GM21447 (cell line): Measurements from ENCODE around the gene UMOD.

ENCODE experiments used
- ATAC-seq: cut with Tn5 transposase; IDR thresholded peaks from one replicate; pipeline ENCODE4 v1.9.1; 2021; ENCODE audit not compliant: unreplicated experiment

The UMOD gene

DNA sequence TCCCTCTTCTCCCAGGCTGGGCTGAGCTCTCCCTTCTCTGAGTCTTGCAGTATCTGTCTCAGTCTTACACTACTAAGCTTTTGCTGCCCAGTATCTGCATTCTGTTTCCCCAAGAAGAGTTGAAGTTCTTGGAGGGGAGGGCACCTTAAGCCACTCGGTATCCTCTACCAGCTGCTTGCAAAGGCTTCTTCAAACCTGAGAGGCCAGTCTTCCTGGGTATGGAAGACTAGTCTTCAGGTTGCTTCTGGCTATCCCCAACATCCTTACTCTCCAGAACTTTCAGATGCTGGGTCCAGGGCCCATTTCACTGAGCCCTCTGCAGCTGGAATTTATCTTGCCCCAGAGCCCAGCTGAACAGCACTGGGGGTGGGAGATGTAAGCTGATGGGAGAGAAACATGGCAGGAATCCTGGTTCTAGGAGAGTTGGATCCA, 45.3 kb downstream of the UMOD start:
- no peak for ATAC-seq

DNA sequence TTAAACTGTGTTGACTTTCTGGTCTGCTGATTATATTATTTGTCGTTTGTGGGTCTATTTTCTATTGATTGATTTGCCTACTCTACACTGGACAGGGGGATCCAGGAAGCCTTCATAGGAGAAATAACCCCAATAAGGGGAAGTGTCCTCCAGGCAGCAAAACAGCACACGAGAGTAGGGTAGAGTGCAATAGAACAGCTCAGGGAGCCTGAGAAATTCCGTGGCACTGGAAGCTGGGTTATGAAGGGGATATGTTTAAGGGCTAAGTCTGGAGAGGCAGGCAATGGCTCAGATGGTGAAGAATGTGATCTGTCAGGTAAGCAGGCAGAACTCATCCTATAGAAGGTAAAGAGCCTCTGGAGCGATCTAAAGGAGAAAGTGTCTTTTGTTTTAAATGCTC, 46.1 kb downstream of the UMOD start:
- ATAC-seq: no peak

DNA sequence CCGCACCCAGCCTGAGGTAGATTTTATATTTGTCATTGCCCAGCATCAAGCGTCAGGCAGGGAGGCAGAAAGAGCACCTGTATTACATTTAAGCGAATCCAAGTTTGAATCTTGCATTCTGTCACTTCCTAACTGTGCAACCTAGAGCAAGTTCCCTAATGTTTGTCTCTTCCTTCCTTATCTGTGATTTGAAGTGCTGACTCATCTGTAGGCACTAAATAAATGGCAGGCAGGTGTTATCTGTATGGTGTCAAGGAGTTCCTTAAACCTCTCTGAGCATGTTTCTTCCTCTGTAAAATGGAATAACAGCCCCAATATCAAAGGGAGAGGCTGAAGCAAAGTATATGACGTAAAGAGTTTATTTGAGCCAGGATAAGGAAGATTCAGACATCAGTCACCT, 49.5 kb downstream of the UMOD start:
- no peak for ATAC-seq

DNA sequence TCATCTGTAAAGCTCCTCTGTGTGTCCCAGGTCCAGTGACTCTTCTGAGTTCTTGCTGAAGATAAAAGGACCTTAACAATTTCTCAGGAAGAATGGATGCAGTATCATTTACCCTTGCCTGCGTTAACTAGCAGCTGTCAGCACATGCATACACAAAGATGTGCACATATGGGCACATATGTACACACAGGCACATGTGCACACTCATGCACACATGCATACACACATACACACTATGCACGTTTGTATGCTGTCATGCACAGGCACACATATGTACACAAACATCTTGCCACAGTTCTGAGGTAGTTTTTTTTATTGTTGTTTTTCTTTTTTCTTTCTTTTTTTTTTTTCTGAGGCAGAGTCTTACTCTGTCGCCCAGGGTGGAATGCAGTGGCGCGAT, 50.1 kb downstream of the UMOD start:
- no peak for ATAC-seq

DNA sequence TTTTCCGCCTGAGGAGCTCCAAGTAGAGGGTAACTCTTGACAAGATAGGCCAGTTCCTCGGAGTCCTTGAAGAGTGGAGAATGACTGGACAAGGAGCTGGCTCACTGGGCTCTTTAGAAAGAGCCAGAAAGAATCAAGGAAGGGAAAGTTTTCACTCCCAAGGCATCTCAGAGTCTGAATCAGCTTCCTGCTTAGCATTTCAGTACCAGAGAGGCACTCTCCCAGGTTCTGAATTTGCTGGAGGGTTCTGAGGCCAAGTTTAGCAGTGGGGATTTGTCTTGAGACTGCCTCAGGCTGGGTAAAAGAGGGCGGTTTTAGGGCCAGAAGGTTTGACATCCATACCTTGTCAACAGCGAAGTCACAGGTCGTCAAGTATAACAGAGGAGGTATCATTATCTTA, 50.7 kb downstream of the UMOD start:
- ATAC-seq: no peak

DNA sequence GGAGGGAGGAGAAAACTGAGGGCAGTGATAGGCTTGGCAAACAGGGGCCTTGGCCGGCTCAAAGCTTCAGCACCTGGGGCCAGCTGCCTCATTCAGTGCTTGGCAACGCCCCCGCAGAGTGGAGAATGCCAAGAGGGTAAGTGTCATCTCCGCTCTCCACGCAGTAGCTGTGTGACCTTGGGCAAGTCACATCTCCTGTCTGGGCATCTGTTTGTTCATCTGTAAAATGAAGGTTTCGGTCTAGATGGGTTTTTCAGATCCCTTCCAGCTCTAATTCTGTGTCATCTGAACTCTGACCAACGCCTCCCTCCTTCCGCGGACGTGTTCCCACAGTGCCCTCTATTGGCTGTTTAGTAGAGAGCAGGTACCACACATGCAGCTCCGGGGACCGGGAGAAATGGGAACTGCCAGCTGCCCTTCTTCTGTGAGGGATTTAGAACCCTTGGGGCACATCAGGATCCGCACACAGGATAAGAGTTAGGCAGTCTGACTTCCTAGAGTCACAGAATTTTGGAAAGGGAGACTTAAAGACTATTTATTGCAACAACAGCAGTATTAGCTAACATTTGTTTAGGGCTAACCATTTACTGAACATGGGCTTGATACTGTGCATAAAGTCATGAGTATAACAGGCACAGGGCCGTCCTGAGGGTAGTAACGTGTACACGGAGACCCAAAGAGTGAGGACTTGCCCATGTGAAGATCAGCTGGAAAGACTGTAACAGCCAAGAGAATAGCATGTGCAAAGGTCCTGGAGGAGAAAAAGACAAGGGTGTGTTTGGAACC, 52.0 kb downstream of the UMOD start:
- no peak for ATAC-seq

DNA sequence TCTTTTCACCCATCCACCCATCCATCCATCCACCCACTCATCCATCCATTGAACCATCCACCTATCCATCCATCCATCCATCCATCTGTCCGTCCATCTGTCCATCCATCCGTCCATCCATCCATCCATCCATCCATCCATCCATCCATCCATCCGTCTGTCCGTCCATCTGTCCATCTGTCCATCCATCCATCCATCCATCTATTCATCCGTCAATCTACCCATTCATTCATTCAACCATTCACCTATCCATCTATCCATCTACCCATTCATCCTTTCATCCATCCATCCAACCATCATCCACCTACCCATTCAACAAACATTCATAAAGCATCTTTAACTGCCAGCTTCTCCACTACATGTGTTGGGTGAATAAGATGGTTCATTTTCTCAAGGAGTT, 54.1 kb downstream of the UMOD start:
- ATAC-seq: no peak

DNA sequence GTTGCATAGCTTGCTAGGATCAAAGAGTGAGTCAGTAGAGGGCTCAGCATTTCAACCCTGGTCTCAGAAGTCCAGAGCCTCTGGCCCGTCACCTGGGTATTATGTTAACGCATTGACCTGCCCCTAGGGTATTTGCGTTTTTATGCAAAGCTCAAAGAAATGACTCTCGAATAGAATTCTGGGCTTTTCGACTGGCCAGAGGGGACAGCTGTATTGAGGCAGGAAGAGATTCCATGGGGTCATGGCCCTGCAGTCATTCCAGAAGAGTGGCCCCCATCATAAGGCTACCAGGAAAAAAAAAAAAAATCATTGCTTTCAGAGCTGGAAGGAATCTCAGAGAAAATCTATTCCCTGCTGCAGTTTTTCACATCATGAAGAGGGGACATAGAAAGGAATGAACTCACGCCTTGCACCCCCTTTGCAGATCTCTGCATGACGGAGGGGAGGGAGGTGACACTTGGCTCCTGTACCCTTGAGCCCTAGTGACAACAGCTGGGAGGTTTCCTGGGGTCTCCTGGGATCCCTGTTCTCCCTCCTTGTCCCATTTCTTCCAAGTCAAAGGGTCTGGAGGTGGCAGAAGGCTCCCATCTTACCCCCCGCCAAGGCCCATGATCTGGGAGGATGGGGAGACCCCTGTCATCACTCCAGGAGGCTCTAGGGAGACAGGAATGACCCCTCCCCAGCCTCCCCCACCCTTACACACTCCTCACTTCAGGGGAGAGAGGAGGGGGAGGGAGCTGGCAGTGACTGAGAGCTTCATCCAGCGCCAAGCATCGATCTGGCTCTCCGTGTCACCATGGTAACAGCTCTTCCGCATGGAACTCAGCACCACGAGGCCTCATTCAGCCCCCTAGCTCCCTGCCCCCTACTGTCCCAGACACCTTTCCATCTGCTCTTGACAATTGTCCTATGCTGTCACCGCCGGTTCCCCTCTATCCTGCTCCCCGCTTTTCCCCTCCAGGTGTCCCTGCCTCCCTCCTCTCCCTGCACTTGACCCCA, 61.0 kb downstream of the UMOD start:
- ATAC-seq: no peak

DNA sequence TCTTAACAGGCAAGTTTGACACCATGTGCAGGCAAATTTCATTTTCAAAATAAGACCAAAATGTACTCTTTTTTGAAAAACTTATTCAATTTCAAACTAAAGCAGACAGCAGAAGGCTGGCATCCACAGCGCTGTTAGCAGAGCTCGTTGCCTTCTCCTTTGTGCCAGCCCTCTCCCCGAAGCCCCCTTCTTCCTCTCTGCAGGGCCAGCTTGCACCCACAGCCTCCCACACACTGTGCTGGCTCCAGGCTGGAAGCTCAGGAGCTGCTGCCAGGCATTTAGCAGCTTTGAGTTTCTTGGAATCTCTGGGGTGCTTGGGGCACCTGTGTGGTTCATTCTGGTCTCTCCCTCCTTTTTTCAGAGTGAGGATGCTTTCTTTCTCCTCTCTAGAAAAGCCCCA, 62.9 kb downstream of the UMOD start:
- no peak for ATAC-seq

DNA sequence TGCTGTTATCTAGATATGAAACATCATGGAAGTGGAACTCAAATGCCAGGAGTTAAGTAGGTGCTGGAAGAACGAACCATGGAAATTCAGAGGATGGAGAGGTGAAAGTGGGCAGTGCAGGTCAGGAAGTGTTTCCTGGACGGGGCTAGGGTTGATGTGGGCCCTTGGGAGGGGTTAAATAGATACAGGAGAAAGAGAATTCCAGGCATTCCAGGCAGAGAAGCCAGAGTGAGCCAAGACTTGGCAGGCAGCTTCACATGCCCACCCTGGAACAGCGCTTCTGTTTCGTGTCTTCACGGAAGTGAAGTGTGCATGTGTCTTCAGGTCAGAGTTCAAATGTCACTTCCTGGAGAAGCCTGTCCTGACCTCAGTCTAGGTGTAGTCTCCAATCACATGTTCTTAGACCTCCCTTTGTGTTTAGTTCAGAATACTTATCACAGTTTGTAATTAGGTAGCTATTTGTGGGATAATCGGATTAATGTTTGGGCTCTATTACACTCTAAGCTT, 66.5 kb downstream of the UMOD start:
- no peak for ATAC-seq
